Hepatocyte (in vitro differentiated cells): ENCODE results near the gene LLGL2.

Experiments used
- EZH2 ChIP-seq: fragments of 200-600 bp; sonication (generic); IDR thresholded peaks from 2 replicates; pipeline ENCODE4 v1.6.1; 2016; ENCODE audit warnings: antibody characterized with exemption, mild to moderate bottlenecking, borderline replicate concordance
- EZH2phosphoT487 ChIP-seq: fragments of 200-600 bp; sonication (generic); IDR thresholded peaks from one replicate; pipeline ENCODE4 v1.6.1; 2018; ENCODE audit warnings: antibody characterized with exemption, mild to moderate bottlenecking, low read depth, moderate library complexity; ENCODE audit not compliant: unreplicated experiment, severe bottlenecking
- TF ChIP-seq, protein P1 (sequence below): fragments of 200-600 bp; sonication (generic); IDR thresholded peaks from 2 replicates; pipeline ENCODE4 v1.5.1; 2016; ENCODE audit warnings: antibody characterized with exemption, mild to moderate bottlenecking; ENCODE audit not compliant: poor library complexity

DNA sequence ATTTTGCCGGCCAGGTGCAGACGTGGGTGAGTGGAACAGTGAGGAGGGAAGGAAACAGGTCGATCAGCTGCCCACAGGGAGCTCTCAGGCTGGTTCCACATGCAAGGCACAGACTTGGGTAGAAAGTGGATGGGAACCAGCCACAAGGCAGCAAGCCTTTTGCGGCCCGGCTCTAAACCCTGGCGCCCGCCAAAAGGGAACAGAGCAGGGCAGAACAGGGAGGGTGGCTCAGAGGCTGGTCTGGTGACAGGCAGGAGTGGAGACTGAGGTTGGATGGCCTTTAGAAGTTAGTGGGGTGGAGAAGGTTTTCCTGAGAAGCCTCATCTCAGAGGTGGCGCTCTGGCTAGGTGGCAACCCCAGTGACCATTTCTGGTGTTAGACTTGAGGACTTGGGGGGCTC lies 10.4 kb downstream of the LLGL2 start:
- TF ChIP-seq, protein P1, sequence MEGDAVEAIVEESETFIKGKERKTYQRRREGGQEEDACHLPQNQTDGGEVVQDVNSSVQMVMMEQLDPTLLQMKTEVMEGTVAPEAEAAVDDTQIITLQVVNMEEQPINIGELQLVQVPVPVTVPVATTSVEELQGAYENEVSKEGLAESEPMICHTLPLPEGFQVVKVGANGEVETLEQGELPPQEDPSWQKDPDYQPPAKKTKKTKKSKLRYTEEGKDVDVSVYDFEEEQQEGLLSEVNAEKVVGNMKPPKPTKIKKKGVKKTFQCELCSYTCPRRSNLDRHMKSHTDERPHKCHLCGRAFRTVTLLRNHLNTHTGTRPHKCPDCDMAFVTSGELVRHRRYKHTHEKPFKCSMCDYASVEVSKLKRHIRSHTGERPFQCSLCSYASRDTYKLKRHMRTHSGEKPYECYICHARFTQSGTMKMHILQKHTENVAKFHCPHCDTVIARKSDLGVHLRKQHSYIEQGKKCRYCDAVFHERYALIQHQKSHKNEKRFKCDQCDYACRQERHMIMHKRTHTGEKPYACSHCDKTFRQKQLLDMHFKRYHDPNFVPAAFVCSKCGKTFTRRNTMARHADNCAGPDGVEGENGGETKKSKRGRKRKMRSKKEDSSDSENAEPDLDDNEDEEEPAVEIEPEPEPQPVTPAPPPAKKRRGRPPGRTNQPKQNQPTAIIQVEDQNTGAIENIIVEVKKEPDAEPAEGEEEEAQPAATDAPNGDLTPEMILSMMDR = no peak
- TF ChIP-seq EZH2 (no peak), EZH2phosphoT487 (no peak)
